Osteoblast (primary cell): ENCODE results near the gene ZMIZ1. TPM values are rescaled to one million over a fixed set of nuclear protein-coding genes. Genes with fewer than 3 reads are reported as not detected.
A peak's percentile ranks its signal among the peaks of the same experiment; 100 is the strongest.

Source experiments
- DNase-seq: peaks from one replicate; pipeline ENCODE4 v3.0.0; 2011; ENCODE audit warnings: low spot score, mixed read lengths; ENCODE audit not compliant: insufficient read length; ENCODE audit errors: missing footprints
- H2AFZ ChIP-seq: 2 replicates; pipeline ENCODE4 v1.6.0; 2011; ENCODE audit warnings: mild to moderate bottlenecking, low read length
- H3K27ac ChIP-seq: 2 replicates; pipeline ENCODE4 v1.5.1; 2011; ENCODE audit warnings: mild to moderate bottlenecking, low read depth, low read length, moderate library complexity
- H3K27me3 ChIP-seq: 2 replicates; pipeline ENCODE4 v1.6.0; 2012; ENCODE audit warnings: mild to moderate bottlenecking, control low read depth, inconsistent platforms, low read length, moderate library complexity; ENCODE audit not compliant: insufficient read depth
- H3K36me3 ChIP-seq: 2 replicates; pipeline ENCODE4 v1.5.1; 2011; ENCODE audit warnings: mild to moderate bottlenecking, low read length, control low read depth, moderate library complexity; ENCODE audit not compliant: insufficient read depth
- H3K4me1 ChIP-seq: 2 replicates; pipeline ENCODE4 v1.5.1; 2011; ENCODE audit warnings: mild to moderate bottlenecking, low read length, control low read depth, moderate library complexity; ENCODE audit not compliant: insufficient read depth
- H3K4me2 ChIP-seq: 2 replicates; pipeline ENCODE4 v1.6.0; 2011; ENCODE audit warnings: mild to moderate bottlenecking, low read length; ENCODE audit not compliant: insufficient read depth
- H3K4me3 ChIP-seq: fragments of 200-600 bp; sonication (generic); 3 replicates; pipeline ENCODE4 v1.5.1; 2012; ENCODE audit warnings: mild to moderate bottlenecking, low read length, inconsistent platforms; ENCODE audit not compliant: insufficient read depth
- H3K79me2 ChIP-seq: 2 replicates; pipeline ENCODE4 v1.6.0; 2012; ENCODE audit warnings: mild to moderate bottlenecking, low read length, control low read depth, inconsistent platforms; ENCODE audit not compliant: insufficient read depth
- H3K9me3 ChIP-seq: 2 replicates; pipeline ENCODE4 v1.5.1; 2011; ENCODE audit warnings: low read depth, low read length, control low read depth
- H4K20me1 ChIP-seq: 2 replicates; pipeline ENCODE4 v1.6.0; 2012; ENCODE audit warnings: mild to moderate bottlenecking, low read length, control low read depth; ENCODE audit not compliant: insufficient read depth
- CTCF ChIP-seq: IDR thresholded peaks from 2 replicates; pipeline ENCODE4 v1.5.1; 2011; ENCODE audit warnings: mild to moderate bottlenecking, low read depth, low read length, moderate library complexity; ENCODE audit errors: extremely low read depth
- total RNA-seq: library from RNA; depleted of rRNA; stranded (reverse); fragments of >200 nt; gene quantifications from 2 replicates; pipeline ENCODE4 v1.2.3, GENCODE V29; 2012

The ZMIZ1 gene
- total RNA-seq, 1 donor: 40.9 TPM

GRCh38 chr10:79142522-79143309 is 74.0 kb downstream of the ZMIZ1 start:
- Histone ChIP-seq H3K27ac (peak overlapping the region; percentile 96), H3K79me2 (peaks cover 83% of the 10 kb centered on the region), H3K4me1 (peaks cover 64% of the 10 kb centered on the region), H3K4me2 (peak overlapping the region; percentile 2), H3K36me3 (peaks cover 27% of the 10 kb centered on the region), H2AFZ (no peak overlapping the region), H3K27me3 (no peaks in the 10 kb centered on the region), H4K20me1 (peaks cover 11% of the 10 kb centered on the region), H3K4me3 (no peak overlapping the region), H3K9me3 (no peaks in the 10 kb centered on the region)
- no peak for DNase-seq
- no peak for TF ChIP-seq CTCF

DNA sequence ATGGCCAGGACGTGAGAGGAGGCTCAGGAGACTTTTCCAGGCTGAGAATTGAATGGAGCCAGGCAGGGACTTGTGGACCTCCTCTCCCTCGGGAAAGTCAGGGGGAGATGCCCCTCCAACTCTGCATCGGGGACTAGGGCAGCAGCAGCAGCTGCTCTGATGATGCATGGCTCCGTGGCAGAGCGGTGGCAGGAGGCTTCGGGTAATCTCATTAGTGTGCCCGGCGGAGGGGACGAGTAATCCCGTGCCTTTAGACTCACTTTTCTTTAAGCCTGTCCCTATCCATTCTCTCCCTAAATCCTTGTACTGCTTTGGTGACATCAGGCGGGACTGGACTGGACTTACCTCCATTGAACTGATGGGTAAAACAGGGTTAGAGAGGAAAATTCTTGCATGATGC is 75.1 kb downstream of the ZMIZ1 start:
- Histone ChIP-seq H3K79me2 (peaks cover 87% of the 10 kb centered on the region), H3K27ac (no peak overlapping the region), H4K20me1 (peaks cover 11% of the 10 kb centered on the region), H3K4me2 (no peak overlapping the region), H3K4me3 (no peak overlapping the region), H3K36me3 (peaks cover 27% of the 10 kb centered on the region), H3K27me3 (no peaks in the 10 kb centered on the region), H3K9me3 (no peaks in the 10 kb centered on the region), H3K4me1 (peaks cover 59% of the 10 kb centered on the region), H2AFZ (no peak overlapping the region)
- TF ChIP-seq CTCF: no peak
- no peak for DNase-seq

GRCh38 chr10:79144351-79145173 is 75.8 kb downstream of the ZMIZ1 start:
- no peak for TF ChIP-seq CTCF
- DNase-seq: no peak
- Histone ChIP-seq H3K79me2 (peaks cover 92% of the 10 kb centered on the region), H3K27ac (peak overlapping the region; percentile 70), H3K4me2 (no peak overlapping the region), H3K36me3 (peaks cover 25% of the 10 kb centered on the region), H2AFZ (no peak overlapping the region), H3K27me3 (no peaks in the 10 kb centered on the region), H3K4me1 (peaks cover 60% of the 10 kb centered on the region), H3K4me3 (no peak overlapping the region), H3K9me3 (no peaks in the 10 kb centered on the region), H4K20me1 (peaks cover 11% of the 10 kb centered on the region)

DNA sequence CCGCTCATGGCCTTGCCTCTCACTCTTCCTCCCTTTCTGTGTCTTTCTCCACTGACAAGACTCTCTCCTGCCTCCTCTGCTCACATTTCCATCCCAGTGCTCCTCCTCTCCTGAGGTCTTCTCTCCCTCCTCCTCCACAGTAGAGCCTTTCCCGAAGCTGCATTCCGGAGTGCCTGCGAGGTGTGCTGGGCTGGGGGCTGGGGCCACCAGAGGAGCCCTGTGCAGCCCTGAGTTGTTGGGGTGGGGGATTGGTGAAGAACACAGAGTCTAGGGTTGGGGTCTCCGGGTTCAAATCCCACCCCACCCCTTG is 76.4 kb downstream of the ZMIZ1 start:
- Histone ChIP-seq H3K4me2 (no peak overlapping the region), H3K4me1 (peaks cover 60% of the 10 kb centered on the region), H3K36me3 (peaks cover 20% of the 10 kb centered on the region)

More for the DNA sequence above, 76.4 kb downstream of the ZMIZ1 start:
- TF ChIP-seq CTCF: no peak
- Histone ChIP-seq H4K20me1 (peaks cover 11% of the 10 kb centered on the region), H3K79me2 (peaks cover 89% of the 10 kb centered on the region), H2AFZ (no peak overlapping the region), H3K4me3 (no peak overlapping the region), H3K27me3 (no peaks in the 10 kb centered on the region), H3K9me3 (no peaks in the 10 kb centered on the region), H3K27ac (peak overlapping the region; percentile 70)
- DNase-seq: no peak
